ENCODE data around the gene PRRG4.
A peak's percentile ranks its signal among the peaks of the same experiment; 100 is the strongest.
"Not testable (repeated sequence)": the region's sequence is repeated elsewhere in the genome, so short reads cannot be mapped to it uniquely, and the experiment has no call there.

The PRRG4 gene

GRCh38 chr11:32830796-32831195 lies 1.1 kb downstream of the PRRG4 start:
- no peak for DNase-seq

GRCh38 chr11:32831221-32831620 lies 1.5 kb downstream of the PRRG4 start:
- no peak for DNase-seq

- no peak for DNase-seq
Measured at GRCh38 chr11:32833921-32834320, 4.2 kb downstream of the PRRG4 start.

- DNase-seq: no peak
Measured at GRCh38 chr11:32836946-32837345, 7.2 kb downstream of the PRRG4 start.

GRCh38 chr11:32838505-32839274 lies 9.0 kb downstream of the PRRG4 start:
- DNase-seq: no peak

- no peak for DNase-seq
Measured at GRCh38 chr11:32839308-32839707, 9.6 kb downstream of the PRRG4 start.

- no peak for DNase-seq
Measured at GRCh38 chr11:32840587-32840986, 10.9 kb downstream of the PRRG4 start.

- no peak for DNase-seq
Measured at GRCh38 chr11:32843544-32843943, 13.8 kb downstream of the PRRG4 start.

- DNase-seq: no peak
Measured at GRCh38 chr11:32847511-32847910, 17.8 kb downstream of the PRRG4 start.

- no peak for DNase-seq
Measured at GRCh38 chr11:32849761-32850160, 20.0 kb downstream of the PRRG4 start.

- DNase-seq: no peak
Measured at GRCh38 chr11:32851251-32851650, 21.5 kb downstream of the PRRG4 start.

- peak; percentile 14 for DNase-seq
Measured at GRCh38 chr11:32852207-32852606, 22.5 kb downstream of the PRRG4 start.

- DNase-seq: no peak
Measured at GRCh38 chr11:32855601-32856000, 25.9 kb downstream of the PRRG4 start.

GRCh38 chr11:32858731-32859130 lies 29.0 kb downstream of the PRRG4 start:
- DNase-seq: no peak

GRCh38 chr11:32861850-32862577 lies 32.3 kb downstream of the PRRG4 start:
- DNase-seq: no peak

- DNase-seq: no peak
Measured at GRCh38 chr11:32864555-32864954, 34.8 kb downstream of the PRRG4 start.

GRCh38 chr11:32868752-32869151 lies 39.0 kb downstream of the PRRG4 start:
- not testable (repeated sequence) for DNase-seq

GRCh38 chr11:32870676-32871075 lies 40.9 kb downstream of the PRRG4 start:
- DNase-seq: no peak

GRCh38 chr11:32874132-32874531 lies 44.4 kb downstream of the PRRG4 start:
- DNase-seq: no peak

GRCh38 chr11:32881286-32881685 lies 51.6 kb downstream of the PRRG4 start:
- DNase-seq: no peak

- DNase-seq: no peak
Measured at GRCh38 chr11:32883421-32883820, 53.7 kb downstream of the PRRG4 start.

GRCh38 chr11:32884023-32884422 lies 54.3 kb downstream of the PRRG4 start:
- no peak for DNase-seq

- peak; percentile 16 for DNase-seq
Measured at GRCh38 chr11:32884770-32885384, 55.1 kb downstream of the PRRG4 start.

GRCh38 chr11:32885556-32885955 lies 55.8 kb downstream of the PRRG4 start:
- DNase-seq: no peak

Data from fibroblast of skin of scalp (primary cell).